Measurements from ENCODE around the gene GNPDA1. TPM values are rescaled to one million over a fixed set of nuclear protein-coding genes. Genes with fewer than 3 reads are reported as not detected.

The GNPDA1 gene
- total and polyA plus RNA-seq, 2 of the 8 experiments (the other 6 are each of a cell fraction or from before 2014, with no cell fraction given), result 33.0 to 94.3 TPM

DNA sequence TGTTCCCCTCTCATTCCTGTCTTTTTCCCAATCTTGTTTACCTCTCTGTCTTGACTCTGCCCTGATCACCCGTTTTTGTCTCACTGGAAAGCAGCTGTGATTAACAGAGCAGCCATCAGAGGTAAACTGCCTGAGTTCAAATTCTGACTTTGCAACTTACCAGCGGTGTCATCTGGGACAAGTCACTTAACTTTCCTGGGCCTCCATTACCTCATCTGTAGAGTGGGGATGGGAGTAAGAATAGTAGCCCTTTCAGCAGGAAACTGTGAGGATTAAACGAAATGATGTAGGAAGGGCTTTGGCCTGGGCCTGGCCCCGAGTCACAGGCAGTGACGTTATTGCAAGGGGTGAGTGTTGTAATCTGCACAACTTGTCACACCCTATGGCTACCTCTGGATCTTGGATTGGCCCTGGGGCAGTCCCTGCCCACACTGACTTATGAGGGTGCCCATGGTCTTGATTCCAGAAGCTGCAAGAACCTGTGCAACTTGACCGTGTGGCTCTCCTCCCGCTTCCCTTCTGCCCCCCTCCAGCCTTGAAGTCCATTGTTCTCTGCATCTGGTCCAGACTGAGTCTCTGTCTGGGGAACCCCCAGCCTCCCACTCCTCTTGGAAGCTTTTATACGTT lies 54.2 kb downstream of the GNPDA1 start:
- H3K27ac ChIP-seq (ENCODE audit: low read depth, low read length), result no peak overlapping the region
- 77% methylated on average over 8 of the region's 8 CpGs; no CpG with 5 or more reads in 1 of the 2 experiments for WGBS, 2 experiments (ENCODE audit: extremely low coverage in 1 of 2, insufficient coverage in 1 of 2, insufficient read length in 1 of 2, insufficient replicate concordance in 2 of 2, low coverage in 1 of 2, low lambda C conversion rate in 2 of 2, missing lambda C conversion rate in 1 of 2)
- FAIRE-seq, result no peak
- peak in 1 of 2 experiments; percentile 29 for DNase-seq (ENCODE audit: low read depth in 1 of 2, low spot score in 2 of 2)
- no peaks in the 10 kb centered on the region; a peak in 1 of 7 replicates for H3K27me3 ChIP-seq (replicated peaks in 1 of 4; ENCODE audit: control insufficient read depth in 3 of 4, extremely low read depth in 1 of 4, insufficient read depth in 3 of 4, low read length in 3 of 4)
- no peaks in the 10 kb centered on the region for H3K9me3 ChIP-seq (ENCODE audit: insufficient read depth in 2 of 2, low read depth in 1 of 2, low read length in 1 of 2)
- H4K91ac ChIP-seq (replicated peaks; ENCODE audit: insufficient read length, low read length), result no peak overlapping the region
- no peaks in the 10 kb centered on the region for H3K79me2 ChIP-seq (ENCODE audit: control insufficient read depth in 1 of 2, insufficient read depth in 2 of 2, low read length in 2 of 2)
- no peak overlapping the region for H3K4me2 ChIP-seq (ENCODE audit: insufficient read depth in 1 of 2, low read depth in 2 of 2, low read length in 2 of 2)
- H3K56ac ChIP-seq (replicated peaks; ENCODE audit: insufficient read length, low read depth, low read length), result no peak overlapping the region
- H3K23me2 ChIP-seq (ENCODE audit: low read depth, low read length), result no peaks in the 10 kb centered on the region
- no peak overlapping the region for H3K18ac ChIP-seq (ENCODE audit: extremely low read depth, low read length)
- no peaks in the 10 kb centered on the region for H4K20me1 ChIP-seq (replicated peaks in 1 of 2; ENCODE audit: control insufficient read depth in 1 of 2, insufficient read depth in 2 of 2, low read length in 2 of 2)
- CTCF ChIA-PET (ENCODE audit: partially characterized antibody), result interaction anchor here (0.7 to 13.3 kb wide), 22 partner anchors 7 to 367 kb away, joined by 3 to 324 read pairs (median 6); partner anchors contain the start of genes PCDH1 and RNF14
- TF ChIP-seq SIRT6 (IDR thresholded peaks at IDR 0.05; ENCODE audit: low read length), result no peak
- TF ChIP-seq SP1 (IDR thresholded peaks at IDR 0.05; ENCODE audit: low read depth, low read length), result no peak
- TF ChIP-seq JUND (IDR thresholded peaks at IDR 0.05; ENCODE audit: low read length), result no peak
- H3K23ac ChIP-seq (ENCODE audit: insufficient read length), result no peak overlapping the region
- H2BK15ac ChIP-seq (ENCODE audit: low read length), result peak overlapping the region; percentile 35; the same call in 1 of the 2 replicates
- peaks cover 2 to 9% (median 9%) of the 10 kb centered on the region in 4 experiments; a peak in 6 of 7 replicates for H3K4me1 ChIP-seq (replicated peaks in 1 of 4; ENCODE audit: control insufficient read depth in 3 of 4, insufficient read depth in 4 of 4, low read length in 3 of 4)
- H2BK12ac ChIP-seq (ENCODE audit: low read depth, low read length), result peak overlapping the region; percentile 94; the same call in 1 of the 2 replicates
- POLR2A ChIA-PET (ENCODE audit: partially characterized antibody), result interaction anchor here (1.3 to 9.2 kb wide), 4 partner anchors 15 to 82 kb away, joined by 4 to 121 read pairs (median 4); partner anchors contain the start of gene DELE1
- no peak overlapping the region for H4K8ac ChIP-seq (ENCODE audit: extremely low read depth, insufficient read depth, low read length)
- no peaks in the 10 kb centered on the region for H3K36me3 ChIP-seq (ENCODE audit: control insufficient read depth in 2 of 4, insufficient read depth in 4 of 4, low read length in 3 of 4)
- no peak overlapping the region for H3K4me3 ChIP-seq (ENCODE audit: extremely low read depth in 1 of 4, insufficient read depth in 2 of 4, low read depth in 3 of 4, low read length in 4 of 4)
- H2BK5ac ChIP-seq (ENCODE audit: low read depth, low read length), result no peak overlapping the region
- no peak overlapping the region for H3K4ac ChIP-seq (replicated peaks; ENCODE audit: insufficient read length, low read depth, low read length)
- H4K5ac ChIP-seq (ENCODE audit: insufficient read length, low read depth, low read length), result no peak overlapping the region
- H3K9ac ChIP-seq (replicated peaks in 1 of 4; ENCODE audit: extremely low read depth in 1 of 4, low read depth in 3 of 4, low read length in 3 of 4), result no peak overlapping the region
- H3K79me1 ChIP-seq (ENCODE audit: low read depth, low read length), result no peaks in the 10 kb centered on the region
- no peak overlapping the region for H2AK5ac ChIP-seq (ENCODE audit: low read depth, low read length)
- H2BK120ac ChIP-seq (replicated peaks; ENCODE audit: low read depth, low read length), result no peak overlapping the region
- 0 out of 2 replicates have a peak overlapping the region, but pooled peaks have one; percentile 10 for H2BK20ac ChIP-seq (ENCODE audit: low read length)
- no peak overlapping the region for H2AFZ ChIP-seq (ENCODE audit: low read length)
- no peak overlapping the region for H3K14ac ChIP-seq (ENCODE audit: insufficient read length)

Data from H1 (cell line).